ENCODE data around the gene CDC20B. TPM values are rescaled to one million over a fixed set of nuclear protein-coding genes. Genes with fewer than 3 reads are reported as not detected.
"Not testable (repeated sequence)": the region's sequence is repeated elsewhere in the genome, so short reads cannot be mapped to it uniquely, and the experiment has no call there.

The CDC20B gene
- total RNA-seq, 1 donor from 2014 or later, result not detected

GRCh38 chr5:55113327-55113726 lies 59.6 kb downstream of the CDC20B start:
- intact Hi-C loops (cut with DNase I), result no loop called here
- no peak for ATAC-seq (ENCODE audit: poor library complexity)
- no peak for DNase-seq

GRCh38 chr5:55110217-55110616 lies 62.8 kb downstream of the CDC20B start:
- intact Hi-C loops (cut with DNase I), result no loop called here
- DNase-seq (no peak), ATAC-seq (ENCODE audit: poor library complexity) (no peak)

GRCh38 chr5:55108661-55109060 lies 64.3 kb downstream of the CDC20B start:
- no peak for DNase-seq
- no peak for ATAC-seq (ENCODE audit: poor library complexity)
- intact Hi-C loops (cut with DNase I), result no loop called here

- DNase-seq; ATAC-seq (ENCODE audit: poor library complexity); intact Hi-C loops (cut with DNase I): not testable (repeated sequence)
These were observed 67.0 kb downstream of the CDC20B start for GRCh38 chr5:55105976-55106375.

- DNase-seq (no peak), ATAC-seq (ENCODE audit: poor library complexity) (no peak)
- intact Hi-C loops (cut with DNase I), result no loop called here
These were observed 67.9 kb downstream of the CDC20B start for GRCh38 chr5:55104946-55105701.

GRCh38 chr5:55104036-55104772 lies 68.8 kb downstream of the CDC20B start:
- no peak for ATAC-seq (ENCODE audit: poor library complexity)
- intact Hi-C loops (cut with DNase I), result no loop called here
- no peak for DNase-seq

GRCh38 chr5:55102348-55102747 lies 70.6 kb downstream of the CDC20B start, which contains the start of gene GZMA:
GZMA (plus strand) TSS chr5:55102646; CDS start chr5:55102683, 37 bp downstream.
- intact Hi-C loops (cut with DNase I), result no loop called here
- ATAC-seq (ENCODE audit: poor library complexity) (no peak), DNase-seq (no peak)

- no peak for ATAC-seq (ENCODE audit: poor library complexity)
- intact Hi-C loops (cut with DNase I), result no loop called here
These were observed 71.3 kb downstream of the CDC20B start for GRCh38 chr5:55101556-55102276.

GRCh38 chr5:55101148-55101547 lies 71.8 kb downstream of the CDC20B start:
- ATAC-seq (ENCODE audit: poor library complexity); intact Hi-C loops (cut with DNase I); DNase-seq: not testable (repeated sequence)

More at GRCh38 chr5:55101556-55102276, 71.3 kb downstream of the CDC20B start:
- no peak for DNase-seq

- DNase-seq (no peak), ATAC-seq (ENCODE audit: poor library complexity) (no peak)
These were observed 76.1 kb downstream of the CDC20B start for GRCh38 chr5:55096861-55097260.

GRCh38 chr5:55096182-55096581 lies 76.8 kb downstream of the CDC20B start:
- ATAC-seq (ENCODE audit: poor library complexity) (no peak), DNase-seq (no peak)
- intact Hi-C loops (cut with DNase I), result no loop called here

More at GRCh38 chr5:55096861-55097260, 76.1 kb downstream of the CDC20B start:
- intact Hi-C loops (cut with DNase I), result no loop called here

GRCh38 chr5:55091011-55091410 lies 82.0 kb downstream of the CDC20B start:
- intact Hi-C loops (cut with DNase I); DNase-seq; ATAC-seq (ENCODE audit: poor library complexity): not testable (repeated sequence)

GRCh38 chr5:55089301-55089700 lies 83.7 kb downstream of the CDC20B start:
- intact Hi-C loops (cut with DNase I); ATAC-seq (ENCODE audit: poor library complexity); DNase-seq: not testable (repeated sequence)

- intact Hi-C loops (cut with DNase I), result no loop called here
- ATAC-seq (ENCODE audit: poor library complexity) (no peak), DNase-seq (no peak)
These were observed 91.4 kb downstream of the CDC20B start for GRCh38 chr5:55081541-55081940.

GRCh38 chr5:55073211-55073610 lies 99.8 kb downstream of the CDC20B start:
- DNase-seq, result no peak
- intact Hi-C loops (cut with DNase I), result no loop called here
- ATAC-seq (ENCODE audit: poor library complexity), result no peak

GRCh38 chr5:55072666-55073065 lies 100.3 kb downstream of the CDC20B start:
- DNase-seq (no peak), ATAC-seq (ENCODE audit: poor library complexity) (no peak)
- intact Hi-C loops (cut with DNase I), result no loop called here

GRCh38 chr5:55071413-55071812 lies 101.6 kb downstream of the CDC20B start:
- intact Hi-C loops (cut with DNase I), result no loop called here
- no peak for DNase-seq
- ATAC-seq (ENCODE audit: poor library complexity), result no peak

GRCh38 chr5:55070968-55071367 lies 102.0 kb downstream of the CDC20B start:
- ATAC-seq (ENCODE audit: poor library complexity) (no peak), DNase-seq (no peak)

GRCh38 chr5:55066277-55066676 lies 106.7 kb downstream of the CDC20B start:
- ATAC-seq (ENCODE audit: poor library complexity), result no peak
- no peak for DNase-seq
- intact Hi-C loops (cut with DNase I), result no loop called here

More at GRCh38 chr5:55070968-55071367, 102.0 kb downstream of the CDC20B start:
- intact Hi-C loops (cut with DNase I), result no loop called here

Measured in Right ventricle myocardium superior (tissue), 1 donor.